ENCODE data around the gene ATF7IP.

- no peak for TF ChIP-seq EZH2 (IDR thresholded peaks at IDR 0.05; ENCODE audit: borderline replicate concordance, low read depth, low read length, poor library complexity, severe bottlenecking)
- TF ChIP-seq CTCF (conservative IDR thresholded peaks at IDR 0.05; ENCODE audit: low read depth, low read length): no peak
These were observed 86.9 kb downstream of the ATF7IP start for GRCh38 chr12:14452336-14452735.

All from A673 (cell line).